Heart left ventricle (tissue), 16 donors: ENCODE measurements around the gene EPM2AIP1. TPM values are rescaled to one million over a fixed set of nuclear protein-coding genes. Genes with fewer than 3 reads are reported as not detected.
A peak's percentile ranks its signal among the peaks of the same experiment; 100 is the strongest.
"Not testable (repeated sequence)": the region's sequence is repeated elsewhere in the genome, so short reads cannot be mapped to it uniquely, and the experiment has no call there.

Experiments used
- ATAC-seq, 4 donors: fragments of 200-7000 bp; cut with Tn5 transposase; one replicate each; pipeline ENCODE4 v1.9.1; 2020 to 2022; ENCODE audit warnings: moderate library complexity in 4 of 4, mild to moderate bottlenecking in 3 of 4, moderate number of reproducible peaks in 1 of 4
- DNase-seq, 5 donors: peaks; one replicate each; pipeline ENCODE4 v3.0.0-alpha.2; 2020
- H3K27ac ChIP-seq, 12 donors: fragments of 200-600 bp; sonication (generic) in 4 of 12; one replicate each; pipeline versions ENCODE4 v1.5.0 to v1.8.0; 2016 to 2022; ENCODE audit warnings: mild to moderate bottlenecking in 2 of 12
- H3K27me3 ChIP-seq, 9 donors: fragments of 200-600 bp; sonication (generic) in 2 of 9; one replicate each; pipeline versions ENCODE4 v1.5.1 to v1.8.0; 2016 to 2022; ENCODE audit warnings: mild to moderate bottlenecking in 3 of 9
- H3K36me3 ChIP-seq, 9 donors: fragments of 200-600 bp; sonication (generic) in 2 of 9; one replicate each; pipeline versions ENCODE4 v1.5.0 to v1.8.0; 2018 to 2022; ENCODE audit warnings: mild to moderate bottlenecking in 2 of 9
- H3K4me1 ChIP-seq, 12 donors: fragments of 200-600 bp; sonication (generic) in 4 of 12; one replicate each; pipeline versions ENCODE4 v1.5.0 to v1.8.0; 2016 to 2022; ENCODE audit warnings: mild to moderate bottlenecking in 3 of 12
- H3K4me3 ChIP-seq, 12 donors: fragments of 200-600 bp; sonication (generic) in 4 of 12; one replicate each; pipeline versions ENCODE4 v1.5.0 to v1.8.0; 2017 to 2022; ENCODE audit warnings: mild to moderate bottlenecking in 9 of 12, moderate library complexity in 4 of 12
- H3K9me3 ChIP-seq, 12 donors: fragments of 200-600 bp; sonication (generic) in 4 of 12; one replicate each; pipeline versions ENCODE4 v1.5.0 to v1.8.0; 2016 to 2022; ENCODE audit warnings: mild to moderate bottlenecking in 1 of 12
- POLR2A ChIP-seq, 2 donors: fragments of 450-650 bp; IDR thresholded peaks; one replicate each; pipeline ENCODE4 v1.6.1; 2017; ENCODE audit warnings: antibody characterized with exemption in 2 of 2, mild to moderate bottlenecking in 2 of 2, moderate library complexity in 2 of 2
- WGBS, 4 donors: extraction: QIAGEN DNeasy Blood & Tissue Kit in 2 of 4; methylation state at CpG; one replicate each; pipeline versions ENCODE4 v1.1.5 to v1.1.7; 2013 to 2018; 5-methylcytosine and 5-hydroxymethylcytosine counted together
- intact Hi-C, 10 donors: fragments of 100-400 bp; cut with DNase I; formaldehyde crosslinking; loops; one replicate each; pipeline versions ENCODE4 v1.11.1 to v1.14.2; 2022
- polyA plus RNA-seq, 2 donors: library from polyadenylated mRNA; stranded (reverse); fragments of 200-250 nt; gene quantifications; one replicate each; pipeline ENCODE4 v1.2.3, GENCODE V29; 2013
- total RNA-seq, 9 donors: library from RNA; depleted of rRNA in 2 of 9; stranded (reverse); fragments of >200 nt in 2 of 9; fragmentation: NEBNext Ultra II Directional in 3 of 9; extraction: Animal tissue kit (Norgen Biotek cat#: 25700) in 3 of 9; gene quantifications; one replicate each; pipeline versions ENCODE4 v1.1.0 to v1.2.4, GENCODE V29; 2016 to 2023
- TF ChIP-seq, protein P1 (sequence below), 12 donors: fragments of 200-600 bp; sonication (generic) in 4 of 12; IDR thresholded peaks; one replicate each; pipeline versions ENCODE4 v1.5.0 to v1.8.0; 2018 to 2022; ENCODE audit warnings: antibody characterized with exemption in 12 of 12, mild to moderate bottlenecking in 5 of 12
- donor health status: ischemic (EF 13 %, LVEDD 7.1; RV severe dilation, severe dysfunction).
- donor health status: healthy with polysubstance abuse.
- donor health status: DM: no; HTN: yes; CAD: no.
- donor health status: DM: no; HTN: no; CAD: no.
- donor health status: ischemic (EF 25% LVEDD 6.9; RV normal size, moderate dysfunction).
- donor health status: ischemic (EF 25% LVEDD 5.7; RV mildly dilated, moderate dysfunction).
- donor health status: healthy.
- donor health status: DM: yes; HTN: yes; CAD: no.
- donor health status: ischemic (EF 35%, LVEDD 5.7; RV mildly dilated, moderate dysfunction).
- donor health status: nonischemic (EF 11% LVEDD 7.7; RV severe dilation, severe dysfunction).
- donor health status: DM: yes; HTN: yes; CAD: no.
- donor health status: PGD.
- donor health status: ischemic (EF 29% LVEDD 5.4; RV normal size, mild dysfunction).
- donor health status: nonischemic (EF 23%, LVEDD 6.1; RV moderate dilation, normal function).

The EPM2AIP1 gene
- total and polyA plus RNA-seq, 11 donors: 7.4 to 43.7 (median 22.2) TPM

DNA sequence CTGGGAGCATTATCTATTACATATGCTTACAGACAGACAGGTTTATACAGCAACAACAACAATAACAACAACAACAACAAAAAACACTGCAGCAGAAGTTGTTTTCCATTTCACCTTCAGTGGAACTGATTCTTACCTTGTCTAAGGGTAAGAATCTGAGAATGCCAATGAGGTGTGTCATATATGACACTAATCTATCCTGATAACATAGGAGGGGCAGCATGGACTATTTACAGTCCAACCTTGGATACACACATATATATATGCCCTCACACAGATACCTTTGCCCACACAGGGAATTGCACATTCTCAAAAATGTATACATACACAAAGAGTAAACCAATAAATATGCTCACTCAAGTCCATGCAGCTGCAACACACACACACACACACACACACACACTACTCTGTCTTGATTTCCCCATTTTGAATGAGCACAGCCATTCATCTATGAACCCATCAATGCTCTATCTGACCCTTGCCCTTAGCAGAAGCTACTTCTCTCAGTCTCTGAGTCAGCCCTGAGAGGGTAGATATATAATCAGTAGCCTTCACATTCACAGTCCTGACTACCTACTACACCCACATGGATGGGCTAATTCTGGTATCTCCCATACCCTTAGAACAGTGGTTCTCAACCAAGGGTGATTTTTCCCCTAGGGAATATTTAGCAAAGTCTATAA, 38.3 kb downstream of the EPM2AIP1 start:
- Histone ChIP-seq H3K27ac (no peak overlapping the region), H3K4me3 (no peak overlapping the region), H3K27me3 (no peaks in the 10 kb centered on the region), H3K36me3 (no peaks in the 10 kb centered on the region), H3K9me3 (no peaks in the 10 kb centered on the region), H3K4me1 (peaks cover 0 to 12% (median 6%) of the 10 kb centered on the region in 12 donors)
- intact Hi-C loops: loop anchor here in 9 of 10 donors (5.0 kb wide), 6 partner anchors 37 to 227 kb away; no protein-coding TSS in a partner anchor
- ATAC-seq: no peak
- no peak for DNase-seq
- TF ChIP-seq POLR2A (IDR thresholded peaks at IDR 0.05): no peak
- TF ChIP-seq, protein P1, sequence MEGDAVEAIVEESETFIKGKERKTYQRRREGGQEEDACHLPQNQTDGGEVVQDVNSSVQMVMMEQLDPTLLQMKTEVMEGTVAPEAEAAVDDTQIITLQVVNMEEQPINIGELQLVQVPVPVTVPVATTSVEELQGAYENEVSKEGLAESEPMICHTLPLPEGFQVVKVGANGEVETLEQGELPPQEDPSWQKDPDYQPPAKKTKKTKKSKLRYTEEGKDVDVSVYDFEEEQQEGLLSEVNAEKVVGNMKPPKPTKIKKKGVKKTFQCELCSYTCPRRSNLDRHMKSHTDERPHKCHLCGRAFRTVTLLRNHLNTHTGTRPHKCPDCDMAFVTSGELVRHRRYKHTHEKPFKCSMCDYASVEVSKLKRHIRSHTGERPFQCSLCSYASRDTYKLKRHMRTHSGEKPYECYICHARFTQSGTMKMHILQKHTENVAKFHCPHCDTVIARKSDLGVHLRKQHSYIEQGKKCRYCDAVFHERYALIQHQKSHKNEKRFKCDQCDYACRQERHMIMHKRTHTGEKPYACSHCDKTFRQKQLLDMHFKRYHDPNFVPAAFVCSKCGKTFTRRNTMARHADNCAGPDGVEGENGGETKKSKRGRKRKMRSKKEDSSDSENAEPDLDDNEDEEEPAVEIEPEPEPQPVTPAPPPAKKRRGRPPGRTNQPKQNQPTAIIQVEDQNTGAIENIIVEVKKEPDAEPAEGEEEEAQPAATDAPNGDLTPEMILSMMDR (IDR thresholded peaks at IDR 0.05): no peak

DNA sequence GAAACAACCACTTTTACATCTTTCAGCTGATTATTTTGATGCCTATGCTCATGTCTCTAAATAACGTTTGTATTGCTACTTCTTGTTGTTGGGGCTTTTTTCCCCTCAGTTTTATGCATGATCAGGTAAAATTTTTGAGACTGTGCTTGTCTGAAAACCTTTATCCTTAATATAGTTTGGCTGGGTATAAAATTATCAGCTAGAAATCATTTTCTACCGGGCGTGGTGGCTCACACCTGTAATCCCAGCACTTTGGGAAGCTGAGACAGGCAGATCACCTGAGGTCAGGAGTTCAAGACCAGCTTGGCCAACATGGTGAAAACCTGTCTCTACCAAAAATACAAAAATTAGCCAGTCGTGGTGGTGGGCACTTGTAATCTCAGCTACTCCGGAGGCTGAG, 45.1 kb downstream of the EPM2AIP1 start:
- H3K36me3 ChIP-seq, ATAC-seq, H3K4me3 ChIP-seq, H3K27me3 ChIP-seq, intact Hi-C loops, DNase-seq, H3K27ac ChIP-seq: not testable (repeated sequence)
- Histone ChIP-seq H3K4me1 (peaks cover 0 to 14% (median 6%) of the 10 kb centered on the region in 12 donors), H3K9me3 (peaks cover 0 to 22% (median 11%) of the 10 kb centered on the region in 12 donors)
- WGBS, 4 donors: 86 to 97% (median 92%) methylated on average over 5 of the region's 5 CpGs

DNA sequence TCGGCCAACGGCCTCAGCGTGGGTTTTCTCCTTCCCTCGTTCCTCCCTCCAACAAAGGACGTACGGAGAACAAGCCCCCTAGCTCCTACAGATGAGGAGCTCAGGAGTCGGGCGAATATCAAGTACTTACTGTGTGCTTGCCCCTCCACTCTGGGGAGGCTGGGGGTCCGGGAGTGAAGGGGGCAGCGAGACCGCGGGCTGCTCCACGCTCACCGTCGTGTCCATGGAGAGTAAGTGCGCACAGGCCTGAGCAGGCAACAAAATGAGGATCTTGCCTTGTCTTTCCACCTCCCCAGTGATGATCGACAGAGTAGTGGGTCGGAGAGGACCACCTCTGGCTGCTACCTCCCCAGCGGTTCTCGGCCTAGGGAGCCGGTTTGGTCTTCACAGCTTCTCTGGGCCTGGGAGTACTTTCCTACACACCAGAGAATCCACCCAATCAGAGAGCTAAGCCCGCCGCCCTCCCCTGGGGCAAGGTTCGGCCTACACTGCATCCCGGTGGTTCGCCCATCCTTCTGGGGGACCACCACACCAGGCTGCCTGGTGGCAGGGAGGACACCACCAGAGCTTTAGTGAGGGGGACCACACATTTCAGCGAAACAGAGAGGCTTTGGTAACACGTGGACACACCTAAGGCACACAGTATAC, 47.5 kb downstream of the EPM2AIP1 start:
- intact Hi-C loops: no loop called here
- Histone ChIP-seq H3K36me3 (no peaks in the 10 kb centered on the region), H3K27me3 (no peaks in the 10 kb centered on the region), H3K9me3 (peaks cover 0 to 22% (median 11%) of the 10 kb centered on the region in 12 donors), H3K4me1 (peaks cover 0 to 20% (median 10%) of the 10 kb centered on the region in 12 donors), H3K4me3 (peak overlapping the region in 10 of 12 donors; percentile 69 to 98 (median 88)), H3K27ac (peak overlapping the region in 2 of 12 donors; percentile 71 to 87)
- ATAC-seq (no peak), DNase-seq (no peak)
- TF ChIP-seq, protein P1 (IDR thresholded peaks at IDR 0.05): no peak
- TF ChIP-seq POLR2A (IDR thresholded peaks at IDR 0.05): no peak
- 82 to 95% (median 84%) methylated on average over 18 to 28 of the region's 28 CpGs for WGBS, 4 donors

DNA sequence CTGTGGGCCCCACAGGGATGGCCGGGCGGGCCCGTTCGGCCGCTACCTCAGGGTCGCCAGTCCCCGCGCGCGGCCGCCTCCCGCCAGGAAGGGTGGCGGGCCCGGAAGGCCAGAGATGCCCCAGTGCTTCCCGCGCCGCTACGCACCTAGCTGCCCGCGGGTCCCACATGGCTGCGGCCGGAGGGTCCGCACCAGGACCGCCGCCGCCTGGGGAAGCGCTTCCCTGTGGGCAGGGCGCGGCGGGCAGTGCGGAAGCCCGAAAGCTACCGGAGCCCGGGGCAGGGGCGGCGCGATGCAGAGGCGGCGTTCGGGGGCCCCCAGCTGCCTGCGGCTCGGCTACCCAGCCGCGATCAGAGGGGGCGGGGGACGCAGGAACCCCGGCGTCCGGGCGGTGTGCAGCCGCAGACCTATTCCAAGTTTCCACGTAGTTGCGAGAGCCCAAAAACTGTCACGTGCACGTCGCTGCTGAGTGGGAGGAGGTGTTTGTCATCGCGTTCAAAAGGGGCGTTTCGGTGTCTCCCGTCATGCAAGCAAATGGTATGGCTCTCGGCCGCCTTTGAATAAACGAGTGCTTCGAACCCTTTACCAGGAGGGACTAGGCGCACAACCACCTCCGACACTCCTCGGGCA, 48.2 kb downstream of the EPM2AIP1 start, which contains the start of gene TRANK1:
Gene TRANK1, minus strand, starts transcription at position 414 of the 630 bp plus-strand sequence. Its CDS starts 245 bp downstream, at position 169.
- DNase-seq (peak; percentile 53 to 77 (median 67)), ATAC-seq (peak; percentile 47 to 74 (median 73))
- H3K4me3 ChIP-seq: peak within 1 kb of the TSS; percentile 50 to 98 (median 84)
- no peaks in the 10 kb centered on the region for H3K36me3 ChIP-seq
- H3K27me3 ChIP-seq: no peaks in the 10 kb centered on the region
- H3K27ac ChIP-seq: peak within 1 kb of the TSS in 11 of 12 donors; percentile 23 to 87 (median 67)
- WGBS, 4 donors: 1 to 20% (median 4%) methylated on average over 11 to 68 of the region's 68 CpGs
- H3K4me1 ChIP-seq: peaks cover 0 to 20% (median 10%) of the 10 kb centered on the region in 12 donors
- no peak for TF ChIP-seq POLR2A (IDR thresholded peaks at IDR 0.05)
- TF ChIP-seq, protein P1 (IDR thresholded peaks at IDR 0.05): no peak
- intact Hi-C loops: loop anchor here in 3 of 10 donors (5.0 kb wide), 2 partner anchors 37 to 42 kb away; no protein-coding TSS in a partner anchor
- H3K9me3 ChIP-seq: peaks cover 0 to 22% (median 11%) of the 10 kb centered on the region in 12 donors
